Renal cortex interstitium (tissue), 11 donors: ENCODE measurements around the gene ZNF133. TPM values are rescaled to one million over a fixed set of nuclear protein-coding genes. Genes with fewer than 3 reads are reported as not detected.
"Not testable (repeated sequence)": the region's sequence is repeated elsewhere in the genome, so short reads cannot be mapped to it uniquely, and the experiment has no call there.

Experiments
- DNase-seq, 11 donors: peaks; one replicate each; pipeline ENCODE4 v3.0.0-alpha.2; 2013; ENCODE audit warnings: low read depth in 9 of 11, low spot score in 4 of 11; ENCODE audit errors: extremely low read depth in 1 of 11
- polyA plus RNA-seq, 3 donors: library from polyadenylated mRNA; unstranded; fragments of 120-200 nt; gene quantifications; one replicate each; pipeline ENCODE4 v1.2.1, GENCODE V29; 2013; ENCODE audit not compliant: insufficient read length in 3 of 3

ZNF133 gene
- polyA plus RNA-seq, 3 donors: 27.2 to 37.7 (median 27.3) TPM

GRCh38 chr20:18324596-18325089 is 36.3 kb downstream of the ZNF133 start:
- DNase-seq: no peak

- DNase-seq: no peak
Measured at GRCh38 chr20:18326990-18327389, 38.7 kb downstream of the ZNF133 start.

GRCh38 chr20:18331694-18332093 is 43.4 kb downstream of the ZNF133 start:
- no peak for DNase-seq

GRCh38 chr20:18349749-18350148 is 61.4 kb downstream of the ZNF133 start:
- DNase-seq: not testable (repeated sequence)

GRCh38 chr20:18359854-18360253 is 71.5 kb downstream of the ZNF133 start:
- no peak for DNase-seq

- DNase-seq: no peak
Measured at GRCh38 chr20:18360635-18361034, 72.3 kb downstream of the ZNF133 start.

- DNase-seq: no peak
Measured at GRCh38 chr20:18361678-18362077, 73.4 kb downstream of the ZNF133 start.

- DNase-seq: no peak
Measured at GRCh38 chr20:18362916-18363315, 74.6 kb downstream of the ZNF133 start.

- DNase-seq: no peak
Measured at GRCh38 chr20:18363708-18364107, 75.4 kb downstream of the ZNF133 start.

- DNase-seq: no peak
Measured at GRCh38 chr20:18364768-18365167, 76.4 kb downstream of the ZNF133 start.

Other genes starting within 250 kb of the ZNF133 start
- gene OVOL2, start 230.6 kb upstream of the ZNF133 start, polyA plus RNA-seq: 1 to 10 TPM in 2 of 3 donors, under 1 TPM in 1; 0.65 to 1.5 (median 1.2) TPM
- 10 to 100 TPM; 27.5 to 34.3 (median 31.8) TPM for gene KAT14, start 150.7 kb upstream of the ZNF133 start, polyA plus RNA-seq
- 10 to 100 TPM; 16.5 to 18.4 (median 17.9) TPM for gene PET117, start 150.7 kb upstream of the ZNF133 start, polyA plus RNA-seq
- gene DZANK1, start 178.5 kb downstream of the ZNF133 start, polyA plus RNA-seq: 10 to 100 TPM in 1 of 3 donors, 1 to 10 TPM in 2; 7.2 to 10.3 (median 7.3) TPM
- gene POLR3F, start 178.9 kb downstream of the ZNF133 start, polyA plus RNA-seq: 10 to 100 TPM; 17.3 to 20.6 (median 19.7) TPM
- 10 to 100 TPM; 27.1 to 34.9 (median 31.2) TPM for gene RBBP9, start 208.7 kb downstream of the ZNF133 start, polyA plus RNA-seq
- gene SEC23B, start 219.4 kb downstream of the ZNF133 start, polyA plus RNA-seq: 10 to 100 TPM; 61.8 to 66.9 (median 66.1) TPM